Measurements from ENCODE around the gene KLHDC7B.
A peak's percentile ranks its signal among the peaks of the same experiment; 100 is the strongest.

KLHDC7B gene

GRCh38 chr22:50548921-50549790 is 3.5 kb downstream of the KLHDC7B start:
- DNase-seq, result no peak

- DNase-seq, result no peak
These were observed 4.7 kb downstream of the KLHDC7B start for GRCh38 chr22:50550395-50550794.

- no peak for DNase-seq
These were observed 5.6 kb downstream of the KLHDC7B start for GRCh38 chr22:50551160-50551752.

- DNase-seq, result no peak
These were observed 7.6 kb downstream of the KLHDC7B start for GRCh38 chr22:50553310-50553709.

- DNase-seq, result no peak
These were observed 11.0 kb downstream of the KLHDC7B start for GRCh38 chr22:50556703-50557102.

- DNase-seq, result no peak
These were observed 14.3 kb downstream of the KLHDC7B start for GRCh38 chr22:50560034-50560433.

- no peak for DNase-seq
These were observed 16.0 kb downstream of the KLHDC7B start for GRCh38 chr22:50561401-50562358.

- DNase-seq, result peak; percentile 95
These were observed 17.1 kb downstream of the KLHDC7B start, which contains the start of gene SYCE3 for GRCh38 chr22:50562523-50563412. Gene SYCE3, minus strand, starts transcription at chr22:50562919. Its CDS starts 6,514 bp downstream, at chr22:50556405.

GRCh38 chr22:50563413-50564160 is 17.9 kb downstream of the KLHDC7B start:
- no peak for DNase-seq

GRCh38 chr22:50564289-50564688 is 18.6 kb downstream of the KLHDC7B start:
- DNase-seq, result no peak

- DNase-seq, result no peak
These were observed 22.1 kb downstream of the KLHDC7B start for GRCh38 chr22:50567721-50568252.

- DNase-seq, result no peak
These were observed 22.9 kb downstream of the KLHDC7B start for GRCh38 chr22:50568626-50569025.

GRCh38 chr22:50569041-50569459 is 23.4 kb downstream of the KLHDC7B start:
- no peak for DNase-seq

GRCh38 chr22:50569896-50570535 is 24.3 kb downstream of the KLHDC7B start:
- DNase-seq, result no peak

- no peak for DNase-seq
These were observed 25.2 kb downstream of the KLHDC7B start for GRCh38 chr22:50570861-50571260.

GRCh38 chr22:50571264-50572175 is 25.8 kb downstream of the KLHDC7B start:
- no peak for DNase-seq

GRCh38 chr22:50572965-50573364 is 27.3 kb downstream of the KLHDC7B start:
- DNase-seq, result no peak

GRCh38 chr22:50573491-50574382 is 28.0 kb downstream of the KLHDC7B start:
- DNase-seq, result no peak
